Neural progenitor cell (in vitro differentiated cells): ENCODE data around the gene PLAC1. TPM values are rescaled to one million over a fixed set of nuclear protein-coding genes. Genes with fewer than 3 reads are reported as not detected.

Source experiments
- DNase-seq: peaks from one replicate; pipeline ENCODE4 v3.0.0-alpha.2; 2016; ENCODE audit warnings: low spot score
- H2AFZ ChIP-seq: fragments of 200-600 bp; sonication (generic); replicated peaks from 2 replicates; pipeline ENCODE4 v1.6.1; 2016; ENCODE audit warnings: antibody characterized with exemption
- H3F3A ChIP-seq: fragments of 200-600 bp; sonication (generic); 2 replicates; pipeline ENCODE4 v1.6.1; 2016; ENCODE audit warnings: antibody characterized with exemption, low read depth
- H3K27ac ChIP-seq: fragments of 200-600 bp; sonication (generic); 2 replicates; pipeline ENCODE4 v1.5.1; 2016; ENCODE audit warnings: mild to moderate bottlenecking
- H3K27me3 ChIP-seq: fragments of 200-600 bp; sonication (generic); 2 replicates; pipeline ENCODE4 v1.6.1; 2016; ENCODE audit warnings: mild to moderate bottlenecking, moderate library complexity
- H3K36me3 ChIP-seq: fragments of 200-600 bp; sonication (generic); 2 replicates; pipeline ENCODE4 v1.5.1; 2016
- H3K4me1 ChIP-seq: fragments of 200-600 bp; sonication (generic); 2 replicates; pipeline ENCODE4 v1.6.1; 2016; ENCODE audit warnings: mixed run types
- H3K4me2 ChIP-seq: fragments of 200-600 bp; sonication (generic); 2 replicates; pipeline ENCODE4 v1.6.1; 2016
- H3K4me3 ChIP-seq: fragments of 200-600 bp; sonication (generic); 2 replicates; pipeline ENCODE4 v1.5.1; 2016
- H3K79me2 ChIP-seq: fragments of 200-600 bp; sonication (generic); 2 replicates; pipeline ENCODE4 v1.6.1; 2016; ENCODE audit warnings: low read depth
- H3K9ac ChIP-seq: fragments of 200-600 bp; sonication (generic); 2 replicates; pipeline ENCODE4 v1.6.1; 2016
- H3K9me3 ChIP-seq: fragments of 200-600 bp; sonication (generic); 2 replicates; pipeline ENCODE4 v1.5.1; 2016; ENCODE audit warnings: low read depth
- H4K20me1 ChIP-seq: fragments of 200-600 bp; sonication (generic); 2 replicates; pipeline ENCODE4 v1.6.1; 2016; ENCODE audit warnings: low read depth
- H3K27ac Mint-ChIP-seq: 3 replicates; pipeline ENCODE4 v1.8.0; 2021; ENCODE audit warnings: mixed read lengths
- H3K27me3 Mint-ChIP-seq: 2 replicates; pipeline ENCODE4 v1.8.0; 2022; ENCODE audit warnings: low read depth, mild to moderate bottlenecking, inconsistent platforms, moderate library complexity, mixed read lengths; ENCODE audit not compliant: insufficient read depth
- H3K36me3 Mint-ChIP-seq: 3 replicates; pipeline ENCODE4 v1.8.0; 2021; ENCODE audit warnings: mixed read lengths
- H3K4me1 Mint-ChIP-seq: 3 replicates; pipeline ENCODE4 v1.8.0; 2021; ENCODE audit warnings: mixed read lengths
- H3K4me3 Mint-ChIP-seq: 3 replicates; pipeline ENCODE4 v1.8.0; 2021; ENCODE audit warnings: mild to moderate bottlenecking, moderate library complexity, mixed read lengths
- H3K9me3 Mint-ChIP-seq: 3 replicates; pipeline ENCODE4 v1.8.0; 2020; ENCODE audit warnings: mixed read lengths
- EZH2 ChIP-seq: fragments of 200-600 bp; sonication (generic); IDR thresholded peaks from 2 replicates; pipeline ENCODE4 v1.6.1; 2017; ENCODE audit warnings: antibody characterized with exemption, mild to moderate bottlenecking, moderate library complexity
- EZH2phosphoT487 ChIP-seq: fragments of 200-600 bp; sonication (generic); IDR thresholded peaks from 2 replicates; pipeline ENCODE4 v1.6.1; 2017; ENCODE audit warnings: antibody characterized with exemption
- total RNA-seq: library from RNA; depleted of rRNA; stranded (reverse); fragments of >200 nt; gene quantifications from 2 replicates; pipeline ENCODE4 v1.2.3, GENCODE V29; 2015; ENCODE audit warnings: low replicate concordance
- TF ChIP-seq, protein P1 (sequence below): fragments of 200-600 bp; sonication (generic); IDR thresholded peaks from 2 replicates; pipeline ENCODE4 v1.5.1; 2017; ENCODE audit warnings: antibody characterized with exemption, mild to moderate bottlenecking

The PLAC1 gene
- total RNA-seq, 1 donor from 2014 or later = not detected

DNA sequence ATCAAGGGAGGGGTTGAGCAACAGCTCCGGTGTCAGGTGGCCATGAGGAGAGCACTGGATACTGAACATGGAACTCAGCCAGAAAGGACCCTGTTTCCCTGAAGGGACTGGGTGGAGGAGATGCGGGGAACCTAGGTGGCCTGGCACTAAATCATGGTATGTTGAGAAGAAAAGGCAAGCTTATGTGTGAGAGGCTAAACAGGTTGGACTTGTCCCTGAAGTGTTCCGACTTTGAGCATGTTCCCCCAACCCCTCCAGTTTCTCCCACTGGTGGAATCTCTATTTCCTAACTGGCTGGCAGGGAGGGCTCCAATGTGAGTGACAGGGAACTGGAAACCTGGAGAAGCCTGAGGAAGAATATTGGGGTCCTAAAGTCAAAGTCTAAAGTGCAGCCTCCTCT is 69.5 kb downstream of the PLAC1 start:
- peaks cover 2% of the 10 kb centered on the region for H3K27me3 Mint-ChIP-seq
- H3K4me1 ChIP-seq = no peaks in the 10 kb centered on the region
- H3K27ac Mint-ChIP-seq = no peak overlapping the region
- H3K4me2 ChIP-seq = no peak overlapping the region
- H3K4me3 ChIP-seq = no peak overlapping the region
- peaks cover 2% of the 10 kb centered on the region for H3K4me1 Mint-ChIP-seq
- H3K4me3 Mint-ChIP-seq = no peak overlapping the region
- no peaks in the 10 kb centered on the region for H3K36me3 Mint-ChIP-seq
- TF ChIP-seq EZH2phosphoT487 = no peak
- TF ChIP-seq, protein P1, sequence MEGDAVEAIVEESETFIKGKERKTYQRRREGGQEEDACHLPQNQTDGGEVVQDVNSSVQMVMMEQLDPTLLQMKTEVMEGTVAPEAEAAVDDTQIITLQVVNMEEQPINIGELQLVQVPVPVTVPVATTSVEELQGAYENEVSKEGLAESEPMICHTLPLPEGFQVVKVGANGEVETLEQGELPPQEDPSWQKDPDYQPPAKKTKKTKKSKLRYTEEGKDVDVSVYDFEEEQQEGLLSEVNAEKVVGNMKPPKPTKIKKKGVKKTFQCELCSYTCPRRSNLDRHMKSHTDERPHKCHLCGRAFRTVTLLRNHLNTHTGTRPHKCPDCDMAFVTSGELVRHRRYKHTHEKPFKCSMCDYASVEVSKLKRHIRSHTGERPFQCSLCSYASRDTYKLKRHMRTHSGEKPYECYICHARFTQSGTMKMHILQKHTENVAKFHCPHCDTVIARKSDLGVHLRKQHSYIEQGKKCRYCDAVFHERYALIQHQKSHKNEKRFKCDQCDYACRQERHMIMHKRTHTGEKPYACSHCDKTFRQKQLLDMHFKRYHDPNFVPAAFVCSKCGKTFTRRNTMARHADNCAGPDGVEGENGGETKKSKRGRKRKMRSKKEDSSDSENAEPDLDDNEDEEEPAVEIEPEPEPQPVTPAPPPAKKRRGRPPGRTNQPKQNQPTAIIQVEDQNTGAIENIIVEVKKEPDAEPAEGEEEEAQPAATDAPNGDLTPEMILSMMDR = no peak
- TF ChIP-seq EZH2 = no peak
- no peaks in the 10 kb centered on the region for H3K9me3 ChIP-seq
- H3K27me3 ChIP-seq = no peaks in the 10 kb centered on the region
- H3K27ac ChIP-seq = no peak overlapping the region
- H3F3A ChIP-seq = no peaks in the 10 kb centered on the region
- no peaks in the 10 kb centered on the region for H3K36me3 ChIP-seq
- no peak overlapping the region for H3K9ac ChIP-seq
- no peaks in the 10 kb centered on the region for H4K20me1 ChIP-seq
- DNase-seq = no peak
- no peak overlapping the region for H2AFZ ChIP-seq
- H3K9me3 Mint-ChIP-seq = no peaks in the 10 kb centered on the region
- H3K79me2 ChIP-seq = no peaks in the 10 kb centered on the region

- TF ChIP-seq EZH2 (no peak), EZH2phosphoT487 (no peak)
- TF ChIP-seq, protein P1 = no peak
- Mint-ChIP-seq H3K4me1 (peaks cover 7% of the 10 kb centered on the region), H3K4me3 (no peak overlapping the region), H3K9me3 (no peaks in the 10 kb centered on the region), H3K36me3 (no peaks in the 10 kb centered on the region), H3K27me3 (no peaks in the 10 kb centered on the region), H3K27ac (no peak overlapping the region)
- no peak overlapping the region for H2AFZ ChIP-seq
- H3F3A ChIP-seq = no peaks in the 10 kb centered on the region
- no peak overlapping the region for H3K27ac ChIP-seq
- H3K27me3 ChIP-seq = no peaks in the 10 kb centered on the region
- no peak for DNase-seq
- no peaks in the 10 kb centered on the region for H3K79me2 ChIP-seq
- H3K4me1 ChIP-seq = no peaks in the 10 kb centered on the region
- no peaks in the 10 kb centered on the region for H3K9me3 ChIP-seq
- no peak overlapping the region for H3K4me2 ChIP-seq
- no peak overlapping the region for H3K9ac ChIP-seq
- H4K20me1 ChIP-seq = no peaks in the 10 kb centered on the region
- no peak overlapping the region for H3K4me3 ChIP-seq
- no peaks in the 10 kb centered on the region for H3K36me3 ChIP-seq
Observed at GRCh38 chrX:134580907-134581306, 77.4 kb downstream of the PLAC1 start.

DNA sequence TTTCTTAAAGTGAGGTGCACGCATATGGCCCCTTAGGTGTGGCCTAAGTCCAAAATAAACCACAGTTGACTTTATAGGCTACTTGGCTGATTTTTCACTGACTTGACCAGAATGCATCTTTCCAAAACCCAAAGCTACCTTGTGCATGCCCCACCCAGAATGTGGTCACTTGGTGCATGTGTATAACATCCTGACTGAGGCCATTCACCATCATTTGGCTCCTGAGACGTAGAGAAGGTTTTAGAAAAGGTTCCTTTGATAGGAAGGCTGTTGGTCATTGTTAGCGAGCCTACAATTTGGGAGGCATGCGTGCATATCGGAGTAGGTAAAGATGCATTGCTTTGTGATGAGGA is 84.6 kb downstream of the PLAC1 start:
- Histone ChIP-seq H3K9ac (no peak overlapping the region), H2AFZ (no peak overlapping the region), H3K27ac (no peak overlapping the region), H3K4me1 (peaks cover 21% of the 10 kb centered on the region), H3K4me3 (no peak overlapping the region), H3F3A (no peaks in the 10 kb centered on the region), H3K27me3 (no peaks in the 10 kb centered on the region), H3K36me3 (no peaks in the 10 kb centered on the region), H3K4me2 (no peak overlapping the region), H3K9me3 (no peaks in the 10 kb centered on the region), H3K79me2 (no peaks in the 10 kb centered on the region), H4K20me1 (no peaks in the 10 kb centered on the region)
- DNase-seq = no peak
- Mint-ChIP-seq H3K27me3 (peaks cover 9% of the 10 kb centered on the region), H3K9me3 (no peaks in the 10 kb centered on the region), H3K27ac (no peak overlapping the region), H3K4me3 (no peak overlapping the region), H3K4me1 (peaks cover 25% of the 10 kb centered on the region), H3K36me3 (no peaks in the 10 kb centered on the region)
- no peak for TF ChIP-seq EZH2
- TF ChIP-seq, protein P1 = no peak
- no peak for TF ChIP-seq EZH2phosphoT487
